Urinary bladder (tissue), 4 donors: ENCODE measurements around the gene SLC13A5. TPM values are rescaled to one million over a fixed set of nuclear protein-coding genes. Genes with fewer than 3 reads are reported as not detected.
"Not testable (repeated sequence)": the region's sequence is repeated elsewhere in the genome, so short reads cannot be mapped to it uniquely, and the experiment has no call there.

Experiments used
- DNase-seq: peaks from one replicate; pipeline ENCODE4 v3.0.0-alpha.2; 2015; ENCODE audit errors: extremely low spot score
- H3K27ac ChIP-seq: one replicate; pipeline ENCODE4 v1.5.1; 2013; ENCODE audit warnings: low read depth, mild to moderate bottlenecking, moderate library complexity
- H3K36me3 ChIP-seq: one replicate; pipeline ENCODE4 v1.6.1; 2013; ENCODE audit warnings: mild to moderate bottlenecking, moderate library complexity; ENCODE audit not compliant: insufficient read depth
- H3K4me1 ChIP-seq: one replicate; pipeline ENCODE4 v1.6.1; 2013; ENCODE audit warnings: mild to moderate bottlenecking, moderate library complexity; ENCODE audit not compliant: insufficient read depth
- H3K4me3 ChIP-seq: one replicate; pipeline ENCODE4 v1.5.1; 2013; ENCODE audit warnings: low read depth, low read length
- WGBS: extraction: QIAGEN DNeasy Blood & Tissue Kit; methylation state at CpG from one replicate; pipeline ENCODE4 v1.1.7; 2013; 5-methylcytosine and 5-hydroxymethylcytosine counted together
- polyA plus RNA-seq: library from polyadenylated mRNA; stranded (reverse); fragments of 200-250 nt; gene quantifications from one replicate; pipeline ENCODE4 v1.2.3, GENCODE V29; 2013
- total RNA-seq: library from RNA; depleted of rRNA; stranded (reverse); fragments of >200 nt; gene quantifications from one replicate; pipeline ENCODE4 v1.2.3, GENCODE V29; 2014
- donor health status: healthy with polysubstance abuse.
- donor health status: healthy.

Gene SLC13A5
- total and polyA plus RNA-seq, 2 donors: 0.10 TPM; not detected in 1

GRCh38 chr17:6671431-6671830 is 41.7 kb downstream of the SLC13A5 start:
- Histone ChIP-seq H3K27ac (no peak overlapping the region), H3K36me3 (no peaks in the 10 kb centered on the region), H3K4me3 (no peak overlapping the region), H3K4me1 (no peaks in the 10 kb centered on the region)
- DNase-seq: no peak
- 80% methylated on average over 7 of the region's 7 CpGs for WGBS

- H3K36me3 ChIP-seq: no peaks in the 10 kb centered on the region
- WGBS: 81% methylated on average over 6 of the region's 6 CpGs
- no peaks in the 10 kb centered on the region for H3K4me1 ChIP-seq
- DNase-seq: no peak
- no peak overlapping the region for H3K4me3 ChIP-seq
- no peak overlapping the region for H3K27ac ChIP-seq
These were observed 42.2 kb downstream of the SLC13A5 start for GRCh38 chr17:6670999-6671398.

- 90% methylated on average over 8 of the region's 8 CpGs for WGBS
- H3K27ac ChIP-seq: no peak overlapping the region
- no peaks in the 10 kb centered on the region for H3K36me3 ChIP-seq
- H3K4me1 ChIP-seq: no peaks in the 10 kb centered on the region
- H3K4me3 ChIP-seq: no peak overlapping the region
- no peak for DNase-seq
These were observed 42.6 kb downstream of the SLC13A5 start for GRCh38 chr17:6670571-6670970.

GRCh38 chr17:6669479-6670212 is 43.5 kb downstream of the SLC13A5 start:
- Histone ChIP-seq H3K36me3 (no peaks in the 10 kb centered on the region), H3K27ac (no peak overlapping the region), H3K4me3 (no peak overlapping the region), H3K4me1 (no peaks in the 10 kb centered on the region)
- 75% methylated on average over 10 of the region's 10 CpGs for WGBS
- no peak for DNase-seq

- Histone ChIP-seq H3K27ac (no peak overlapping the region), H3K36me3 (no peaks in the 10 kb centered on the region), H3K4me1 (no peaks in the 10 kb centered on the region), H3K4me3 (no peak overlapping the region)
- no peak for DNase-seq
- WGBS: 69% methylated on average over 14 of the region's 14 CpGs
These were observed 44.3 kb downstream of the SLC13A5 start for GRCh38 chr17:6668727-6669425.

GRCh38 chr17:6668219-6668618 is 45.0 kb downstream of the SLC13A5 start:
- H3K4me3 ChIP-seq: no peak overlapping the region
- DNase-seq: no peak
- no peaks in the 10 kb centered on the region for H3K36me3 ChIP-seq
- H3K4me1 ChIP-seq: no peaks in the 10 kb centered on the region
- H3K27ac ChIP-seq: no peak overlapping the region
- 78% methylated on average over 17 of the region's 17 CpGs for WGBS

- Histone ChIP-seq H3K27ac (no peak overlapping the region), H3K4me3 (no peak overlapping the region), H3K4me1 (no peaks in the 10 kb centered on the region), H3K36me3 (no peaks in the 10 kb centered on the region)
- DNase-seq: no peak
- 64% methylated on average over 6 of the region's 6 CpGs for WGBS
These were observed 45.7 kb downstream of the SLC13A5 start for GRCh38 chr17:6667516-6667915.

- H3K4me3 ChIP-seq: no peak overlapping the region
- H3K4me1 ChIP-seq: no peaks in the 10 kb centered on the region
- no peak overlapping the region for H3K27ac ChIP-seq
- WGBS: 91% methylated on average over 6 of the region's 6 CpGs
- no peak for DNase-seq
- no peaks in the 10 kb centered on the region for H3K36me3 ChIP-seq
These were observed 46.6 kb downstream of the SLC13A5 start for GRCh38 chr17:6666557-6666956.

GRCh38 chr17:6666077-6666521 is 47.1 kb downstream of the SLC13A5 start:
- Histone ChIP-seq H3K4me3 (no peak overlapping the region), H3K27ac (no peak overlapping the region), H3K36me3 (no peaks in the 10 kb centered on the region), H3K4me1 (no peaks in the 10 kb centered on the region)
- no peak for DNase-seq
- 15% methylated on average over 9 of the region's 9 CpGs for WGBS

GRCh38 chr17:6663200-6663599 is 50.0 kb downstream of the SLC13A5 start:
- WGBS: 93% methylated on average over 14 of the region's 14 CpGs
- H3K36me3 ChIP-seq, DNase-seq, H3K4me1 ChIP-seq, H3K4me3 ChIP-seq, H3K27ac ChIP-seq: not testable (repeated sequence)

- H3K4me3 ChIP-seq: no peak overlapping the region
- DNase-seq: no peak
- no peaks in the 10 kb centered on the region for H3K36me3 ChIP-seq
- no peaks in the 10 kb centered on the region for H3K4me1 ChIP-seq
- H3K27ac ChIP-seq: no peak overlapping the region
- WGBS: 69% methylated on average over 2 of the region's 2 CpGs
These were observed 51.7 kb downstream of the SLC13A5 start for GRCh38 chr17:6661464-6661848.

- Histone ChIP-seq H3K27ac (no peak overlapping the region), H3K4me1 (no peaks in the 10 kb centered on the region), H3K36me3 (no peaks in the 10 kb centered on the region), H3K4me3 (no peak overlapping the region)
- no peak for DNase-seq
- WGBS: 43% methylated on average over 11 of the region's 11 CpGs
These were observed 52.2 kb downstream of the SLC13A5 start for GRCh38 chr17:6660805-6661463.

- Histone ChIP-seq H3K4me3 (no peak overlapping the region), H3K36me3 (no peaks in the 10 kb centered on the region), H3K4me1 (no peaks in the 10 kb centered on the region), H3K27ac (no peak overlapping the region)
- 78% methylated on average over 9 of the region's 9 CpGs for WGBS
- no peak for DNase-seq
These were observed 53.1 kb downstream of the SLC13A5 start for GRCh38 chr17:6660101-6660500.

- not testable (repeated sequence) for DNase-seq, H3K36me3 ChIP-seq, H3K4me3 ChIP-seq, H3K4me1 ChIP-seq, H3K27ac ChIP-seq
- 94% methylated on average over 5 of the region's 5 CpGs for whole genome bisulfite sequencing
These were observed 54.8 kb downstream of the SLC13A5 start for GRCh38 chr17:6658411-6658810.
